ENCODE measurements around the gene TLR8. TPM values are rescaled to one million over a fixed set of nuclear protein-coding genes. Genes with fewer than 3 reads are reported as not detected.
A peak's percentile ranks its signal among the peaks of the same experiment; 100 is the strongest.

TLR8 gene
- total RNA-seq (1 to 10 TPM in 3 of 9 donors, under 1 TPM in 6; 0.19 to 9.7 (median 0.58) TPM), polyA plus RNA-seq (under 1 TPM; 0.04 to 0.35 TPM)
- long read RNA-seq, donor 1 = 0 reads
- long read RNA-seq, donor 2 = 0 reads
- long read RNA-seq, donor 3 = 0 reads

- Histone ChIP-seq H3K27me3 (peaks cover 0 to 14% (median 0%) of the 10 kb centered on the region in 9 donors), H3K36me3 (no peaks in the 10 kb centered on the region), H3K9me3 (no peaks in the 10 kb centered on the region), H3K27ac (peak within 1 kb of the TSS in 1 of 12 donors; percentile 63), H3K4me3 (peak within 1 kb of the TSS in 3 of 12 donors; percentile 5 to 49 (median 17)), H3K4me1 (peaks cover 0 to 6% (median 0%) of the 10 kb centered on the region in 12 donors)
- 77 to 93% (median 84%) methylated on average over 15 of the region's 15 CpGs for WGBS, 4 donors
- ATAC-seq (no peak), DNase-seq (no peak)
- intact Hi-C loops (cut with DNase I) = no loop called here
- no peak for TF ChIP-seq POLR2A (IDR thresholded peaks at IDR 0.05)
- TF ChIP-seq CTCF (IDR thresholded peaks at IDR 0.05) = no peak
Observed at GRCh38 chrX:12906046-12906761, at the start of gene TLR8. TSS of gene TLR8 (plus strand) at chrX:12906620. CDS start at chrX:12906707, 87 bp downstream.

GRCh38 chrX:12865359-12865758 is 41.1 kb upstream of the TLR8 start:
- Histone ChIP-seq H3K36me3 (no peaks in the 10 kb centered on the region), H3K4me1 (no peaks in the 10 kb centered on the region), H3K9me3 (peaks cover 0 to 27% (median 0%) of the 10 kb centered on the region in 12 donors), H3K4me3 (no peak overlapping the region), H3K27ac (peak overlapping the region in 1 of 12 donors; percentile 30), H3K27me3 (no peaks in the 10 kb centered on the region)
- intact Hi-C loops (cut with DNase I) = no loop called here
- ATAC-seq (no peak), DNase-seq (no peak)
- no peak for TF ChIP-seq CTCF (IDR thresholded peaks at IDR 0.05)
- whole genome bisulfite sequencing, 4 donors = 45 to 63% (median 55%) methylated on average over 7 of the region's 7 CpGs

- 58 to 70% (median 63%) methylated on average over 7 of the region's 7 CpGs for WGBS, 4 donors
- H3K4me1 ChIP-seq = no peaks in the 10 kb centered on the region
- intact Hi-C loops (cut with DNase I) = no loop called here
- ATAC-seq (no peak), DNase-seq (no peak)
- peak within 1 kb of the TSS in 4 of 12 donors; percentile 4 to 29 (median 8) for H3K4me3 ChIP-seq
- no peaks in the 10 kb centered on the region for H3K27me3 ChIP-seq
- peaks cover 0 to 27% (median 0%) of the 10 kb centered on the region in 12 donors for H3K9me3 ChIP-seq
- no peaks in the 10 kb centered on the region for H3K36me3 ChIP-seq
- TF ChIP-seq CTCF (IDR thresholded peaks at IDR 0.05) = no peak
- no peak for TF ChIP-seq POLR2A (IDR thresholded peaks at IDR 0.05)
- H3K27ac ChIP-seq = peak within 1 kb of the TSS in 1 of 12 donors; percentile 39
Observed at GRCh38 chrX:12866451-12867377, 39.7 kb upstream of the TLR8 start, which contains the start of gene TLR7. TSS of gene TLR7 (plus strand) at chrX:12867072. CDS start at chrX:12867579, 507 bp downstream.

Measured in heart left ventricle (tissue), 16 donors.